H9 (cell line): ENCODE measurements around the gene LRMDA. TPM values are rescaled to one million over a fixed set of nuclear protein-coding genes. Genes with fewer than 3 reads are reported as not detected.

Source experiments
- DNase-seq: peaks from one replicate; pipeline ENCODE4 v3.0.0-alpha.2; 2017
- H2AFZ ChIP-seq: one replicate; pipeline ENCODE4 v1.6.1; 2013; ENCODE audit warnings: mild to moderate bottlenecking, low read length, control low read depth, moderate library complexity
- H2AK5ac ChIP-seq: 2 replicates; pipeline ENCODE4 v1.6.1; 2013; ENCODE audit warnings: low read length, control low read depth, mixed read lengths; ENCODE audit not compliant: insufficient read length
- H2BK120ac ChIP-seq: one replicate; pipeline ENCODE4 v1.6.1; 2013; ENCODE audit warnings: low read depth, mild to moderate bottlenecking, low read length, control low read depth, inconsistent platforms; ENCODE audit not compliant: poor library complexity, severe bottlenecking
- H2BK12ac ChIP-seq: 2 replicates; pipeline ENCODE4 v1.6.1; 2013; ENCODE audit warnings: low read length, control low read depth, mixed read lengths, low read depth; ENCODE audit not compliant: insufficient read length
- H2BK15ac ChIP-seq: 2 replicates; pipeline ENCODE4 v1.6.1; 2013; ENCODE audit warnings: low read depth, low read length, control low read depth
- H2BK20ac ChIP-seq: one replicate; pipeline ENCODE4 v1.6.1; 2013; ENCODE audit warnings: low read depth, mild to moderate bottlenecking, low read length, control low read depth, inconsistent platforms; ENCODE audit not compliant: poor library complexity, severe bottlenecking
- H2BK5ac ChIP-seq: 2 replicates; pipeline ENCODE4 v1.6.1; 2013; ENCODE audit warnings: low read length, control low read depth, mixed read lengths; ENCODE audit not compliant: insufficient read length
- H3K14ac ChIP-seq: 2 replicates; pipeline ENCODE4 v1.6.1; 2013; ENCODE audit warnings: low read length, control low read depth; ENCODE audit not compliant: insufficient read depth
- H3K18ac ChIP-seq: 2 replicates; pipeline ENCODE4 v1.6.1; 2013; ENCODE audit warnings: low read depth, mild to moderate bottlenecking, mixed read lengths, low read length, control low read depth; ENCODE audit not compliant: insufficient read length
- H3K23ac ChIP-seq: 2 replicates; pipeline ENCODE4 v1.6.1; 2013; ENCODE audit warnings: low read length, control low read depth, mixed read lengths, low read depth; ENCODE audit not compliant: insufficient read length
- H3K23me2 ChIP-seq: 2 replicates; pipeline ENCODE4 v1.6.1; 2013; ENCODE audit warnings: low read depth, mild to moderate bottlenecking, mixed read lengths, low read length, control low read depth; ENCODE audit not compliant: insufficient read length, poor library complexity, severe bottlenecking
- H3K27ac ChIP-seq: 2 replicates; pipeline ENCODE4 v1.5.1; 2013; ENCODE audit warnings: low read length, control low read depth, mixed read lengths, low read depth; ENCODE audit not compliant: insufficient read length
- H3K27me3 ChIP-seq: 2 replicates; pipeline ENCODE4 v1.6.1; 2013; ENCODE audit warnings: low read length, control low read depth, inconsistent platforms; ENCODE audit not compliant: insufficient read depth
- H3K4ac ChIP-seq: 2 replicates; pipeline ENCODE4 v1.6.1; 2013; ENCODE audit warnings: low read depth, mild to moderate bottlenecking, control low read depth, inconsistent platforms, low read length, moderate library complexity
- H3K4me1 ChIP-seq: 2 replicates; pipeline ENCODE4 v1.6.1; 2013; ENCODE audit warnings: low read length, control low read depth, inconsistent platforms; ENCODE audit not compliant: insufficient read depth
- H3K4me2 ChIP-seq: 2 replicates; pipeline ENCODE4 v1.6.1; 2013; ENCODE audit warnings: low read length, control low read depth, mixed read lengths; ENCODE audit not compliant: insufficient read length, insufficient read depth
- H3K56ac ChIP-seq: 2 replicates; pipeline ENCODE4 v1.6.1; 2013; ENCODE audit warnings: low read depth, mild to moderate bottlenecking, mixed read lengths, low read length, control low read depth; ENCODE audit not compliant: insufficient read length
- H3K79me1 ChIP-seq: 2 replicates; pipeline ENCODE4 v1.6.1; 2013; ENCODE audit warnings: low read depth, mild to moderate bottlenecking, moderate library complexity, low read length, control low read depth, inconsistent platforms; ENCODE audit not compliant: insufficient read depth, poor library complexity, severe bottlenecking
- H3K79me2 ChIP-seq: 2 replicates; pipeline ENCODE4 v1.6.1; 2013; ENCODE audit warnings: low read length, control low read depth, inconsistent platforms; ENCODE audit not compliant: insufficient read depth
- H3K9ac ChIP-seq: 2 replicates; pipeline ENCODE4 v1.6.1; 2013; ENCODE audit warnings: low read length, control low read depth, mixed read lengths; ENCODE audit not compliant: insufficient read length; ENCODE audit errors: extremely low read depth
- H3K9me3 ChIP-seq: one replicate; pipeline ENCODE4 v1.6.1; 2013; ENCODE audit warnings: low read depth, low read length, inconsistent platforms; ENCODE audit not compliant: control insufficient read depth
- H3T11ph ChIP-seq: one replicate; pipeline ENCODE4 v1.6.1; 2013; ENCODE audit warnings: mild to moderate bottlenecking, low read length, control low read depth, inconsistent platforms
- H4K20me1 ChIP-seq: one replicate; pipeline ENCODE4 v1.6.1; 2013; ENCODE audit not compliant: control insufficient read depth, insufficient read length, insufficient read depth
- H4K5ac ChIP-seq: 2 replicates; pipeline ENCODE4 v1.6.1; 2013; ENCODE audit warnings: low read depth, mild to moderate bottlenecking, mixed read lengths, low read length, control low read depth; ENCODE audit not compliant: insufficient read length
- H4K8ac ChIP-seq: replicated peaks from 2 replicates; pipeline ENCODE4 v1.6.1; 2013; ENCODE audit warnings: low read length, control low read depth, mixed read lengths, low read depth; ENCODE audit not compliant: insufficient read length
- H4K91ac ChIP-seq: 2 replicates; pipeline ENCODE4 v1.6.1; 2013; ENCODE audit warnings: low read depth, mild to moderate bottlenecking, moderate library complexity, mixed read lengths, low read length, control low read depth; ENCODE audit not compliant: insufficient read length
- H3K27ac Mint-ChIP-seq, 3 experiments: 2 replicates in 2 of 3; 3 replicates in 1 of 3; pipeline ENCODE4 v1.8.0; 2020 to 2021; ENCODE audit warnings: mixed read lengths in 3 of 3, mild to moderate bottlenecking in 1 of 3, moderate library complexity in 1 of 3
- H3K27me3 Mint-ChIP-seq: 2 replicates; pipeline ENCODE4 v1.8.0; 2021; ENCODE audit warnings: low read depth, mild to moderate bottlenecking, moderate library complexity, mixed read lengths
- H3K36me3 Mint-ChIP-seq, 3 experiments: 2 replicates in 2 of 3; 3 replicates in 1 of 3; pipeline ENCODE4 v1.8.0; 2020 to 2021; ENCODE audit warnings: low read depth in 3 of 3, mixed read lengths in 3 of 3; ENCODE audit not compliant: insufficient read depth in 1 of 3
- H3K4me1 Mint-ChIP-seq, 2 experiments: 2 replicates each; pipeline ENCODE4 v1.8.0; 2020; ENCODE audit warnings: mixed read lengths in 2 of 2
- H3K4me3 Mint-ChIP-seq, 2 experiments: 2 replicates in 1 of 2; 3 replicates in 1 of 2; pipeline ENCODE4 v1.8.0; 2020 to 2021; ENCODE audit warnings: mild to moderate bottlenecking in 2 of 2, mixed read lengths in 2 of 2, moderate library complexity in 1 of 2
- H3K9me3 Mint-ChIP-seq, 2 experiments: 2 replicates in 1 of 2; 3 replicates in 1 of 2; pipeline ENCODE4 v1.8.0; 2020; ENCODE audit warnings: mild to moderate bottlenecking in 2 of 2, mixed read lengths in 2 of 2, moderate library complexity in 1 of 2
- CTCF ChIP-seq: fragments of 200-600 bp; sonication (generic); conservative IDR thresholded peaks from 3 replicates; pipeline ENCODE4 v1.8.0; 2021; ENCODE audit warnings: antibody characterized with exemption, mild to moderate bottlenecking
- WGBS: extraction: QIAGEN DNeasy Blood & Tissue Kit; methylation state at CpG from one replicate; pipeline ENCODE4 v1.1.7; 2013; ENCODE audit warnings: missing lambda C conversion rate, low lambda C conversion rate, mixed read lengths; ENCODE audit not compliant: insufficient read length; ENCODE audit errors: extremely low coverage; 5-methylcytosine and 5-hydroxymethylcytosine counted together
- total RNA-seq: library from RNA; stranded (reverse); gene quantifications from 2 replicates; pipeline ENCODE4 v1.2.1, GENCODE V29; 2021

LRMDA gene
- total RNA-seq, 1 experiment from 2014 or later = 1.8 TPM

- H3K4ac ChIP-seq = no peak overlapping the region
- H3K23ac ChIP-seq = no peak overlapping the region
- Mint-ChIP-seq H3K27ac (no peak overlapping the region), H3K9me3 (no peaks in the 10 kb centered on the region), H3K36me3 (no peaks in the 10 kb centered on the region), H3K4me1 (no peaks in the 10 kb centered on the region), H3K4me3 (no peak overlapping the region), H3K27me3 (no peaks in the 10 kb centered on the region)
- H3K14ac ChIP-seq = no peak overlapping the region
- H3K9ac ChIP-seq = no peak overlapping the region
- no peaks in the 10 kb centered on the region for H3K27me3 ChIP-seq
- no peak overlapping the region for H2BK120ac ChIP-seq
- no peak overlapping the region for H4K91ac ChIP-seq
- no peak overlapping the region for H3K27ac ChIP-seq
- H3K18ac ChIP-seq = no peak overlapping the region
- no peak overlapping the region for H2BK20ac ChIP-seq
- H3K4me2 ChIP-seq = no peak overlapping the region
- H2BK15ac ChIP-seq = no peak overlapping the region
- TF ChIP-seq CTCF = no peak
- no peaks in the 10 kb centered on the region for H3K4me1 ChIP-seq
- no peak overlapping the region for H2AFZ ChIP-seq
- H3T11ph ChIP-seq = no peak overlapping the region
- H3K79me1 ChIP-seq = no peaks in the 10 kb centered on the region
- no peaks in the 10 kb centered on the region for H4K20me1 ChIP-seq
- no CpG with 5 or more reads among the region's 1 CpG for WGBS
- H3K79me2 ChIP-seq = no peaks in the 10 kb centered on the region
- no peak overlapping the region for H2BK12ac ChIP-seq
- no peak overlapping the region for H4K8ac ChIP-seq
- H3K9me3 ChIP-seq = no peaks in the 10 kb centered on the region
- DNase-seq = no peak
- H2BK5ac ChIP-seq = no peak overlapping the region
- H2AK5ac ChIP-seq = no peak overlapping the region
- no peak overlapping the region for H4K5ac ChIP-seq
- H3K23me2 ChIP-seq = no peaks in the 10 kb centered on the region
- H3K56ac ChIP-seq = no peak overlapping the region
Measured at GRCh38 chr10:76514869-76515268, 1083.4 kb downstream of the LRMDA start.
